M059J (cell line): ENCODE results near the gene ARHGAP19. TPM values are rescaled to one million over a fixed set of nuclear protein-coding genes. Genes with fewer than 3 reads are reported as not detected.

Experiments used
- DNase-seq: peaks from one replicate; pipeline ENCODE4 v3.0.0-alpha.2; 2012; ENCODE audit warnings: low read depth
- total RNA-seq: library from RNA; depleted of rRNA; stranded (reverse); fragments of >200 nt; shearing (Covaris generic); gene quantifications from 2 replicates; pipeline ENCODE4 v1.2.3, GENCODE V29; 2014

Gene ARHGAP19
- total RNA-seq, 1 experiment from 2014 or later, result 12.4 TPM

DNA sequence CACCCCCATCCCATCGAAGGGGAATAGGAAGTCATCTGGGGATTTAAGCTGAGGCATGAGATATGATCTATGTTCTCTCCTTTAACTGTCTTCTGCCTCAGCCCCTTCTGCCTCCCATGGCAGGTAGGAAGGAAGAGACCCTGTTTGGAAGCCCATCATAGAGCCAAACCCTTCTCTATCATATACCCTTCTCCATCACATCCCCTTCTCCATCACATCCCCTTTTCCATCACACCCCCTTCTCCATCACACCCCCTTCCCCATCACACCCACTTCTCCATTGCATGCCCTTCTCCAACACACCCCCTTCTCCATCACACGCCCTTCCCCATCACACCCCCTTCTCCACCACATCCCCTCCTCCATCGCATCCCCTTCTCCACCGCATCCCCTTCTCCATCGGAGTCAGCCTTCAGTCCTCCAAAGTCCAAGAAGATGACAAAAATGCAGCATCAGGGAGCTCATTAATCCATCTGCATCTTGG lies 99.4 kb downstream of the ARHGAP19 start:
- DNase-seq, result no peak

DNA sequence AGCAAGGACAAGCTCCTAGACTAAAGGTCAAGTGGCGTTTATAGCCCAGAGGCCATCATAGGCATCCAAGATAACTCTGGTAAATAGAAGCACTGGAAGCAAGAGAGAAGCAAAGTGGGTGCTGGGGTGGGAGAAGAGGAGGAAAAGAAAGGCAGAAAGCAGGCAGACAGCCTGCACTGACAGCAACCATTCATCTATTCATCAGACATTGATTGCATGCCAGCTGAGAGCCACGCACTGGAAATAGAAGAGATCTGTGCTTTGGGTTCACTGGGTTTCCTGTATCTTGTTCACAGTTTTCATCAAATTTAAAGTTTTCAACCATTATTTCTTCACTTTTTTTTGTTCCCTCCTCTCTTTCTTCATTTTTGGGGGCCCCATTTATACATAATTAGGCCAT lies 102.0 kb downstream of the ARHGAP19 start:
- no peak for DNase-seq

DNA sequence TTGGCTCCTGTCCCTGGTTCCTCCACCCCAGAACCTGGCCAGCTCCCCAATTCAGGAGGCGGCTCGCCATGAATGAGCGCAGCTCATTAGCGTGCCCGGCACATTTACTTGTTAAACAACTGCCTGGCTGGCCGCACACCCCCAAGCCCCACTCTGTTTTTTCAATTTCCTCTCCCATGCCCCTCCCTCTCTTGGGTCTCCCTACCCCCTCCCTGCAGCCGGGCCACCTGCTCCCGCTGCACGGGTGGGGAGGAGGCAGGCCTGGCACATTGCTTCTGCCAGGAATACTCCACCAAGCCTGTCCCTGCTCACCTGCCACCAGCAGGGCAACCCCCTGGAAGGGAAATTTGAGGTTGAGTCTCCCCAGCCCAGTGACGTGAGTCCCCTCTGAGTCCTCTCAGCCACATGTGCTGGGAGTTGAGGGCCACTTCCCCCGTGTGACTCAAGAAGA lies 104.2 kb downstream of the ARHGAP19 start:
- no peak for DNase-seq

DNA sequence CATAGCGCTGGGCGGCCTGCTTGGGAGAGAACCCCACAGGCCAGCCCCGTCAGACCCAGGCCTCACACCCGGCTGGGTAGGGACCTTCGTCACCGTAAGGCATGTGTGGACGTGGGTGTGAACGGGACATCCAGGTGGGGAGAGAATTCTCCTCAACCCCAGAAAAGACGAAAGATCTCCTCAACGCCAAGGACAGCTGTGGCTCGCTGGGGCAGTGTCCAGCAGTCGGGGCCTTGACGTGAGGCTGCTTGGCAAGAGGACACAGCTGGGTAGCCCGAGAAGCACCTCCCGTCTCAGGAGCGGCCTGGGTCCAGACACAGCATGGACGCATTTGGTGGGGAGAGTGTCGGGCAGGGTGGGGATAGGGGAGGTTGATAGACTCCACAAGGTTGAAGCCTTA lies 105.5 kb downstream of the ARHGAP19 start:
- DNase-seq, result no peak

DNA sequence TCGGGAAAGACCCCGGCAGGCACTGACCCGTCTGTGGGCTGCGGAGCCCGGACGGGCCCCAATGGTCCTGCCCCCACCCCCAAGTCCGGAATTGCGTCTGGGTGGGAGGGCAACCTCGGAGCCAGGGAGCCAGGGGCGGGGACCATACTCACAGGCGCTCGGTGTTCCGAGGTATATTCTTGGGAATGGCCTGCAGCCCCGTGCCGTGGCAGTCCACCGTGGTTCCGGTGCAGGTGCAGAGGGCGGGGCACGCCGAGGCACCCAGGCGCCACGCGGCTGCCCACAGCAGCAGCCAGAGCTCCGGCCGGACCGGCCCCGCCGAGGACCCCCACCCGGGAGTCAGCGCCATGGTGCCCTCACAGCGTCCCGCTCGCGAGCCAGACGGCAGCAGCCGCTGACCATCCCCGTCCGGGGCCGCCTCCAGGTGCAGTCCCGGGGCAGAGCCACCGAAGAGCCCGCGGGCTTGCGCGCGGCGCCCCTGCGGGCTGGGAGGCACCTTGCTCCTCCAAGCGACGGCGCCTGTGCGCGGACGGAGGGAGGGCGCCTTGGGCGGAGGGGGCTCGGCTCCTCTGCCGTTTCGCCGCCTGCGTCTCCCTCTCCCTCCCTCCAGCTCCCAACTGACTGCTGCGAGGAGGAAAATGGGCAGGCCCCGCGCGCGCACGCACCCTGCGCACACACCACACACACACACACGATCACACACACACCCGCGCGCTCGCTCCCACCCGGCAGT lies 106.9 kb downstream of the ARHGAP19 start, which contains the start of gene SLIT1:
Gene SLIT1, minus strand, starts transcription at position 634 of the 733 bp plus-strand sequence. Its CDS starts 285 bp downstream, at position 349.
- no peak for DNase-seq

DNA sequence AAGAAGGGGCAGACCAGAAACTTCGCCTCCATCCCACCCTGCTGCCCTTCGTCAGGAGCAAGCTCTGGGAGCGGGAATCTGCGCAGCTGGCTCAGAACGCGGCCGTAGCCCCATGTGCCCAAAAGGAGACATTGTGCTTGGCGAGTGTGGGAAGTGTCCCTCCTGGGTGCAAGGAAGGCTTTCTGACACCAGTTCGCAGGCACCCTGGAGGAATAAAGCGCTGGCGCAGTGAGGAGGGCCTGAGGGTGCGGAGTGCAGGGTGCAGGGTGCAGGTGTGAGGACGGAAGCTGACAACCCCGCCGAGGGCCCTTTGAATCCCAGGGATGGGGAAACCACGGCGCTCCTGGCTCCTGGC lies 107.5 kb downstream of the ARHGAP19 start:
- DNase-seq, result no peak

DNA sequence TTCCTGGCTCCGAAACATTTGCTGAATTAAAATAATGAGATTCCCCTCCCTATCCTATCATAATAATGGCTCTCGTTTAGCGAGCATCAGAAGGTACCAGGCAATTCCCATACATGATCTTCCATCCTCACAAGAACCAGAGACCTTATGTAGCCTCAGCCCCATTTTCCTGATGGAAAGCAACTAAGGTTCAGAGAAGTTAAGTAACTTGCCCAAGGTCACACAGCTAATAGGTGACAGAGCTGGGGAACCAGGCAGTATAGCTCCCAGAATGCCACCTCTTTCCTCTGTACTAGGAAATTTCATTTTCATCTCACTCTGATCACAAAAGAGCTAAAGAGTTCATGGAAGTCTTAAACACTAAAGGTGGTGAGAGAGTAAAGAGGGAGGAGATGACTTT lies 109.1 kb downstream of the ARHGAP19 start:
- no peak for DNase-seq

DNA sequence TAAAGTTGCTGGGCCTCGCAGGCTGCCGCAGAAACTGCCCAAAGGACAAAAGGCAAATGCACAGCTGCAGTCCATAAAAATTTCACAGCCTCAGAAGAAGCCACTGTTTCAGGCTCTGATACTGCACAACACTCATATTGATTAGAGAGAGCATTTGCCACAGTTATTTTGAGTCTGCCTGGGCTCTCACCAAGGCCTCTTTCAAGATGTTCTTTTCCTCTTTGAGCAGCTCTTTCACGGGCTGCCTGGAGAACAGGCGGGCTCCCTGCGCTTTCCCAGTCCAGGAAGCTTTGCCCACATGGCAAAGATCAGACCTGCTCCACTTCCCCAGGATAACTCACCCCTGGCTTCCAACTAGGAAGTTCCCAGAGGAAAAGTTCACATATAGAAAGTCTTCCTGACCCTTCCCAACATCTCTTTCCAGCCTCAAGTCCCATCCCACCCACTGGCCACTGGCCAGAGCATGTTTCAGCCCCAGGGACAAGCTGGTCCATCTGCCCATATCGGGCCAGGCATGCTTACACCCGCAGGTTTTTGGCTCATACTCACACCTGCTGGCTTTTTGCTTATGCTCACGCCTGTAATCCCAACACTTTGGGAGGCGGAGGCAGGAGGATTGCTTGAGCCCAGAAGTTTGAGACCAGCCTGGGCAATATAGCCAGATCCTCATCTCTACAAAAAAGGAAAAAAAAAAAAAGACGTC lies 110.0 kb downstream of the ARHGAP19 start:
- no peak for DNase-seq

DNA sequence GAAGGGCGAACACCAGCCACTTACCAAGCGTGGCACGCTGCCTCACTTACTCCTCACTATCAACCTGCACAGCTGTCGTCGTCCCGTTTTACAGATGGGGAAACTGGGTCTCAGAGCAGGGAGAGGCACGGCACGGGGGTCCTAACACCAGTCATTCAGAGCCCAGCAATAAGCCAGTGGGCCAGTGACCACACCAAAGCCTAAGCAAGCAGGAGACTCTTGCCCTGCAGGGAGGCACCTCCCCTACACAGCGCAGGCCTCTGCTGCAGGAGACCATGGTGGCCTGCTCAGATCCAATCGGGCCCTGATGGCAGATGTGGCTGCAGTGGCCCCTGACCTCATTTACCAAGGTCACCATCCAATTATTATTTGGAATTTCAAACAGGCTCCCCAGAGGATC lies 111.5 kb downstream of the ARHGAP19 start:
- no peak for DNase-seq

DNA sequence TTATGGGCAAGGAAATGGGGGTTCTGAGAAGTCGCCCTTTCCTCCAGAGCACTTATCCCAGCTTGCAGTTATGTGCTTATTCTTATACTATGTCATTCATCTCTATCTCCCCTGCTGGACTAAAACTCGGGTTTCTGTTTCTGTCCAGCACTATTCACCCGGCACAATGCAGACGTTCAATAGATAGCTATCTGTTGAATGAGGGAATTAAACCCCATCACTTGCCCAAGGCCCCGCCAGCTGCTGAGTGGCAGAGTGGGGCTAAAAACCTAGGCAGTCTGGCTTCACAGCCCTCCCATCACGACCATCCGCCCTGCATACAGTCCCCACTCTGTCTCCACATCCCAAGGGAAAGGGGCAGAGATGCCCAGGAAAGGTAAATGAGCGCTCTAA lies 112.1 kb downstream of the ARHGAP19 start:
- DNase-seq, result no peak

DNA sequence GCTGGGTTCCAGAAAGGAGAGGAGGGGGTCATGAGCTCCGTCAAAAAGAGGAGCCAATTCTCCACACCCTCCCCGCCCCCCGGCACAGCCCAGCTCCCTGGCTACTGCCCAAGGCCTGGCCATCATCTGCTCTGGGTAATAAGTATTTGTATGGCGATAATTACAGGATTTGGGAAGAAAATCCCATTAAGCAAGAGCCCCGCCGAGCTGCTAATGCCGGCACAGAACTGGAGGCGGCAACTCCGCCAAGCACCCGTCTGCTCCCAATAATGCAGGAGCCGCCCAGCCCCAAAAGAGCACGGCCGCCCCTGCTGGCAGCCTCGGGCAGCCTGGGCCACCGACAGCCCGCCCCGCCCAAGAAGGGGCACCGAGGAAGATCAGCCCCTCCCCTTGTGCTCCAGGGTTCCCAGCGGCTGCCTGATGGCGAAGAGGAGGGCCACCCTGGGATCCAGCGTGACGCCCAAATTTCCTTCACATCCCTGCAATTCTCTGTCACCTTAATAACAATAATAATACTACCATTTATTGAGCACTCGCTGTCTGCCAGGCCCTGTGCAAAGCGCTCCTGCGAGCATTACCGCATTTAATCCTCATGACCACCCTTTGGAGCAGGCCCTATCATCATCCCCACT lies 112.6 kb downstream of the ARHGAP19 start:
- DNase-seq, result peak; percentile 25

DNA sequence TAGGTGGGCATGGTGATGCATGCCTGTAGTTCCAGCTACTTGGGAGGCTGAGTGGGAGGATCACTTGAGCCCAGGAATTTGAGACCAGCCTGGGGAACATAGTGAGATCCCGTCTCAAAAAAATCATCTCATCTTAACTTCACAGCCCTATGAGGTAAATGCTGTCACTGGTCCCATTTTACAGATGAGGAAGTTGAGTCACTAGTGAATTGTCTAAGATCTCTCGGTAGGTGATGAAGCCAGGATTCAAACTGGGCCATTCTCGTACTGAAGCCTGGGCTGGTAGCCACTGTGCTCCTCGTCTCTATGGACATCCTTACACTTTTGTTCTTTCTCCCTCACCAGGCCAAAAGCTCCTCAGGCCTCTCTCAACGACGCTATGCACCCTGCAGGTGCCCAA lies 113.1 kb downstream of the ARHGAP19 start:
- DNase-seq, result no peak

DNA sequence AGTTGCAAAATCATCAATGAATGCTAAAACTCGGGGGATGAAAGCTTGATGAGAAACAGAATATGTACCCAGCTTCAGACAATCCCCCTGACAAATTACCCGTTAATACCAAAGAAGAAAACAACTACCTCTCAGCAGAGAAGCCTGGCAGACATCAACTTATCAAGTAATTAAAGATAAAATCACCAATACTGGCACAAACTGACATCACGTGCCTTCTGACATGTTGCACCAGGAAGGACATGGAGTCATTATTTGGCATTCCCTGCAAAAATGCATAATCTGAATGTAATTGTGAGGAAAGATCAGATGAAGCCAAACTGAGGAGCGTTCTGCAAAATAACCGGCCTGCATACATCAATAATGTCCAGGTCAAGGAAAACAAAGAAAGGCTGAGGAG lies 114.4 kb downstream of the ARHGAP19 start:
- DNase-seq, result no peak

DNA sequence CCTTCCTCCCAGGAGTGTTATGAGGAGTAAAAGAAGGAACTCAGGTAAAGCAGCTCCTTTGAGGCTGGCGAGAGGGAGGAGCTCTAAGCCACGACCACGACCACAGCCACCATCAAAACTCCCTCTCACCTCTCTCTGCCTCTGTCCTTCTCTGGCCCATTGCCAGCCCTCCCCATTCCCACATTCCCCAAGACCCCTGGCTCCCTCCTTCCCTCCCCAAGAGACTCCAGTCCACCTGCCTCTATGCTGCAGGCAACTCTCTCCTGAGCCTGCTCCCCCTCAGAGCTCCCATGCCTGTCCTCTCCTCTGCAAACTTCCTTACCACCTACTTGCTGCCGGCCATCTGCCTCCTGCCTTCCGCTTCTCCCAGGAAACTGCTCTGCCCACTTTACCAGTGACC lies 116.2 kb downstream of the ARHGAP19 start:
- no peak for DNase-seq

DNA sequence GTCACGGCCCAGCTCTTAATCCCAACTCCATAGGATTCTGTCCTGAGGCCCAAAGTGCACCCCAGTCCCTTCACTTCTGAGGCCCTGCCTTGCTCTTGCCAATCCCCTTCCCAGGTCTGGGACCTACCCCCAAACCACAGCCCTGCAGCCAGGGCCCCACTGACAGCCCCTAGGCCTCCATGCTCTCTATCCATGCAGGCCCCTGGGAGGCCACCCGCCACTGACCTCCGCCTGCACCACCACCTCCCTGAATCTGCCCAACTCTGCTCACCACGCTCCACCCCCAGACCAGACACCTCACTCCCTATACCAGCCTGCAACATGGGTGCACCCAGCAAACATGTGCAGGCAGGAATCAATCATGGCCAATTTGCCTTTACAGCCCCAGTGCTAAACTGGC lies 116.9 kb downstream of the ARHGAP19 start:
- DNase-seq, result no peak

DNA sequence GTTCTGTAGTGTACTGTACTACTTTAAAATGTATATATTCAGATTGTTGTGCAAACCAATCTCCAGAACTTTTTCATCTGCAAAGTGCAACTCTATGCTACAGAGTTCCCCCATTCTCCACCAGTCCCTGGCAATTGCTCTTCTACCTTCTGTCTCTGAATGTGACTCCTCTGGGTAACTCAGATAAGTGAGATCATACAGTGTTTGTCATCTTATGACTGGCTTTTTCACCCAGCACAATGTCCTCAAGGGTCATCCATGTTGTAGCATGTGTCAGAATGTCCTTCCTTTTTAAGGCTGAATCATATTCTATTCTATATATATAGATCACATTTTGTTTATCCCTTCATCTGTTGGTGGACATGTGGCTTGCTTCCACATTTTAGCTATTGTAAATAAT lies 117.5 kb downstream of the ARHGAP19 start:
- no peak for DNase-seq

DNA sequence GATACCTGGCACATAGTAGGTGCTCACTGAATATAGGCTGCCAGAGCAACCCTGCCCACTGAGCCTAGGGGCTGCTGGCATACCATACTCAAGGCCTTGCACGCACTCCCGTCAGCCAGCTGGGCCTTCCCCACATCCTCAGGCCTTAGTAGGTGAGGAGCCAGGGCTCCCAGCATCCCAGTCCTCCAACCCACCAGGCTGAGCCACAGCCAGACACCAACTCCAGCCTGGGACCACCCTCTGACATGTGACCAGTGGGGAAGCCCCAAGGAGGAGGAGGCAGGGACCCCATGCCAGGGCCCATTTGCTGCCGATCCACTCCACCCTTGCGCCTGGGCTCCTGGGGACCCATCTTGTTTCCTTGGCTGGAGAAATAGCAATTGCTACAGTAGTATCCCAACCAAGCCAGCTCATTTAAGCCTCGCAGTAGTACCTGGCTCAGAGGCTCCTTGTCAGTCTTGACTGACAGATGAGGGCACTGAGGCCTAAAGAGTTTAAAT lies 118.1 kb downstream of the ARHGAP19 start:
- DNase-seq, result no peak

DNA sequence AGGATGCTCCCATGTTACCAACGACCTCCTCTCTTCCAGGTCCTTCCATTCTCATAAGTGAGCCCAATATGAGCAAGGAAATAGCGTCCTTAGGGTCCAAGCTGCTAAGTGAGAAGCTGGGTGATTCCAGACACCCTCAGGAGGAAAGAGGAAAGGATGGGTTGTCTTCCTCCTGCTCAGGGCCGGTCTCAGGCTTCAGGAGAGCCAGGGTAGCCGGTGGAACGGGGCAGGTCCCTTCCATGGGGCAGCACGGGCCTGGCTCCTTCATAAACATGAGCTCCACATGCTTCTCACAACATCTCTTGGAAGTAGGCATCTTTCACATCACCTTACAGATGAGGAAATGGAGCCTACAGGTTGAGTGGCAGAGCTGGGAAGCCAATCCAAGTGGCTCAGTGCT lies 119.4 kb downstream of the ARHGAP19 start:
- DNase-seq, result no peak
